ENCODE results near the gene TACSTD2. TPM values are rescaled to one million over a fixed set of nuclear protein-coding genes. Genes with fewer than 3 reads are reported as not detected.
"Not testable (repeated sequence)": the region's sequence is repeated elsewhere in the genome, so short reads cannot be mapped to it uniquely, and the experiment has no call there.

Gene TACSTD2
- total RNA-seq, 1 experiment from 2014 or later = 1.2 TPM

GRCh38 chr1:58626293-58626692, 49.2 kb upstream of the TACSTD2 start:
- H2BK5ac ChIP-seq (ENCODE audit: insufficient read length, low read length) = no peak overlapping the region
- no peak overlapping the region for H2AK5ac ChIP-seq (ENCODE audit: insufficient read length, low read length)
- no peak overlapping the region for H2BK12ac ChIP-seq (ENCODE audit: insufficient read length, low read depth, low read length)
- no peak overlapping the region for H4K91ac ChIP-seq (ENCODE audit: insufficient read length, low read depth, low read length)
- H2AFZ ChIP-seq (ENCODE audit: low read length) = no peak overlapping the region
- no peak overlapping the region for H4K5ac ChIP-seq (ENCODE audit: insufficient read length, low read depth, low read length)
- Mint-ChIP-seq H3K27ac (no peak overlapping the region), H3K9me3 (peaks cover 7 to 9% of the 10 kb centered on the region in 2 experiments; a peak in 3 of 5 replicates), H3K36me3 (ENCODE audit: insufficient read depth in 1 of 3, low read depth in 3 of 3) (peaks cover 0 to 7% (median 3%) of the 10 kb centered on the region in 3 experiments; a peak in 3 of 7 replicates), H3K4me1 (peaks cover 6 to 9% of the 10 kb centered on the region in 2 experiments), H3K4me3 (no peak overlapping the region), H3K27me3 (ENCODE audit: low read depth) (peaks cover 2% of the 10 kb centered on the region; the same call in 1 of the 2 replicates)
- H3K14ac ChIP-seq (ENCODE audit: insufficient read depth, low read length) = no peak overlapping the region
- no peak overlapping the region for H4K8ac ChIP-seq (replicated peaks; ENCODE audit: insufficient read length, low read depth, low read length)
- no peak overlapping the region for H3K27ac ChIP-seq (ENCODE audit: insufficient read length, low read depth, low read length)
- no peak overlapping the region for H3K23ac ChIP-seq (ENCODE audit: insufficient read length, low read depth, low read length)
- no peak for TF ChIP-seq CTCF (conservative IDR thresholded peaks at IDR 0.05)
- no peaks in the 10 kb centered on the region for H4K20me1 ChIP-seq (ENCODE audit: control insufficient read depth, insufficient read depth, insufficient read length)
- no peaks in the 10 kb centered on the region for H3K27me3 ChIP-seq (ENCODE audit: insufficient read depth, low read length)
- H3K4me2 ChIP-seq (ENCODE audit: insufficient read depth, insufficient read length, low read length) = no peak overlapping the region
- no peak overlapping the region for H3K4ac ChIP-seq (ENCODE audit: low read depth, low read length)
- no peak overlapping the region for H2BK15ac ChIP-seq (ENCODE audit: low read depth, low read length)
- H2BK20ac ChIP-seq (ENCODE audit: low read depth, low read length, poor library complexity, severe bottlenecking) = no peak overlapping the region
- H3K4me1 ChIP-seq (ENCODE audit: insufficient read depth, low read length) = no peaks in the 10 kb centered on the region
- no peak overlapping the region for H3K9ac ChIP-seq (ENCODE audit: extremely low read depth, insufficient read length, low read length)
- H3K9me3 ChIP-seq (ENCODE audit: control insufficient read depth, low read depth, low read length) = no peaks in the 10 kb centered on the region
- no peak overlapping the region for H2BK120ac ChIP-seq (ENCODE audit: low read depth, low read length, poor library complexity, severe bottlenecking)
- no peak overlapping the region for H3K18ac ChIP-seq (ENCODE audit: insufficient read length, low read depth, low read length)
- no peaks in the 10 kb centered on the region for H3K79me2 ChIP-seq (ENCODE audit: insufficient read depth, low read length)
- H3K23me2 ChIP-seq (ENCODE audit: insufficient read length, low read depth, low read length, poor library complexity, severe bottlenecking) = no peaks in the 10 kb centered on the region
- no peaks in the 10 kb centered on the region for H3K79me1 ChIP-seq (ENCODE audit: insufficient read depth, low read depth, low read length, poor library complexity, severe bottlenecking)
- H3T11ph ChIP-seq (ENCODE audit: low read length) = no peak overlapping the region
- no peak for DNase-seq
- no peak overlapping the region for H3K56ac ChIP-seq (ENCODE audit: insufficient read length, low read depth, low read length)

- not testable (repeated sequence) for H2BK15ac ChIP-seq (ENCODE audit: low read depth, low read length); H3K36me3 Mint-ChIP-seq (ENCODE audit: insufficient read depth in 1 of 3, low read depth in 3 of 3); H3K14ac ChIP-seq (ENCODE audit: insufficient read depth, low read length); H4K91ac ChIP-seq (ENCODE audit: insufficient read length, low read depth, low read length); H3K9me3 Mint-ChIP-seq; H4K20me1 ChIP-seq (ENCODE audit: control insufficient read depth, insufficient read depth, insufficient read length); H2BK120ac ChIP-seq (ENCODE audit: low read depth, low read length, poor library complexity, severe bottlenecking); H3K27me3 ChIP-seq (ENCODE audit: insufficient read depth, low read length); H3T11ph ChIP-seq (ENCODE audit: low read length); H2BK5ac ChIP-seq (ENCODE audit: insufficient read length, low read length); H3K4me1 ChIP-seq (ENCODE audit: insufficient read depth, low read length); H3K18ac ChIP-seq (ENCODE audit: insufficient read length, low read depth, low read length); H3K79me2 ChIP-seq (ENCODE audit: insufficient read depth, low read length); H2BK12ac ChIP-seq (ENCODE audit: insufficient read length, low read depth, low read length); H4K8ac ChIP-seq (replicated peaks; ENCODE audit: insufficient read length, low read depth, low read length); H4K5ac ChIP-seq (ENCODE audit: insufficient read length, low read depth, low read length); H2AFZ ChIP-seq (ENCODE audit: low read length); H3K27me3 Mint-ChIP-seq (ENCODE audit: low read depth); H3K4me3 Mint-ChIP-seq; H3K9me3 ChIP-seq (ENCODE audit: control insufficient read depth, low read depth, low read length); H2BK20ac ChIP-seq (ENCODE audit: low read depth, low read length, poor library complexity, severe bottlenecking); H2AK5ac ChIP-seq (ENCODE audit: insufficient read length, low read length); H3K4me2 ChIP-seq (ENCODE audit: insufficient read depth, insufficient read length, low read length); H3K9ac ChIP-seq (ENCODE audit: extremely low read depth, insufficient read length, low read length); H3K4ac ChIP-seq (ENCODE audit: low read depth, low read length); H3K23ac ChIP-seq (ENCODE audit: insufficient read length, low read depth, low read length); H3K23me2 ChIP-seq (ENCODE audit: insufficient read length, low read depth, low read length, poor library complexity, severe bottlenecking); H3K56ac ChIP-seq (ENCODE audit: insufficient read length, low read depth, low read length); H3K79me1 ChIP-seq (ENCODE audit: insufficient read depth, low read depth, low read length, poor library complexity, severe bottlenecking); H3K27ac ChIP-seq (ENCODE audit: insufficient read length, low read depth, low read length); DNase-seq; H3K27ac Mint-ChIP-seq
- peaks cover 23 to 31% of the 10 kb centered on the region in 2 experiments for H3K4me1 Mint-ChIP-seq
- no CpG with 5 or more reads among the region's 27 CpGs for WGBS (ENCODE audit: extremely low coverage, insufficient read length, low lambda C conversion rate)
These were observed 46.2 kb upstream of the TACSTD2 start for GRCh38 chr1:58623259-58623658.
